Keratinocyte (primary cell): ENCODE results near the gene AGAP1. TPM values are rescaled to one million over a fixed set of nuclear protein-coding genes. Genes with fewer than 3 reads are reported as not detected.

Experiments used
- DNase-seq: peaks from one replicate; pipeline ENCODE4 v3.0.0-alpha.2; 2011; ENCODE audit warnings: low read depth, missing footprints, low spot score
- FAIRE-seq: peaks from 2 replicates; lab custom pipeline; 2011; peaks lifted over from hg19 to GRCh38; lab: Jason Lieb, UNC
- H2AFZ ChIP-seq: 2 replicates; pipeline ENCODE4 v1.6.0; 2012; ENCODE audit warnings: low read length, control low read depth, inconsistent platforms; ENCODE audit not compliant: control insufficient read depth
- H3K27ac ChIP-seq: 2 replicates; pipeline ENCODE4 v1.5.1; 2011; ENCODE audit warnings: low read length; ENCODE audit not compliant: control insufficient read depth, insufficient read depth
- H3K27me3 ChIP-seq: 3 replicates; pipeline ENCODE4 v1.6.0; 2011; ENCODE audit warnings: low read length; ENCODE audit not compliant: control insufficient read depth, insufficient read depth; ENCODE audit errors: extremely low read depth
- H3K36me3 ChIP-seq, 2 experiments: 2 replicates in 1 of 2; 3 replicates in 1 of 2; pipeline ENCODE4 v1.5.1; 2011; ENCODE audit warnings: low read length in 2 of 2, mild to moderate bottlenecking in 1 of 2; ENCODE audit not compliant: control insufficient read depth in 2 of 2, insufficient read depth in 2 of 2; ENCODE audit errors: extremely low read depth in 1 of 2
- H3K4me1 ChIP-seq: 3 replicates; pipeline ENCODE4 v1.5.1; 2011; ENCODE audit warnings: low read length; ENCODE audit not compliant: control insufficient read depth, insufficient read depth; ENCODE audit errors: extremely low read depth
- H3K4me2 ChIP-seq: 3 replicates; pipeline ENCODE4 v1.6.0; 2011; ENCODE audit warnings: low read depth, low read length; ENCODE audit not compliant: control insufficient read depth, insufficient read depth; ENCODE audit errors: extremely low read depth
- H3K4me3 ChIP-seq, 3 experiments: fragments of 200-600 bp in 1 of 3; sonication (generic) in 1 of 3; 2 replicates in 2 of 3; 3 replicates in 1 of 3; pipeline ENCODE4 v1.5.1; 2011 to 2016; ENCODE audit warnings: low read length in 3 of 3, mild to moderate bottlenecking in 3 of 3, control low read depth in 2 of 3, inconsistent platforms in 1 of 3, low read depth in 1 of 3, mixed read lengths in 1 of 3, mixed run types in 1 of 3, moderate library complexity in 1 of 3; ENCODE audit not compliant: control insufficient read depth in 2 of 3, insufficient read depth in 2 of 3; ENCODE audit errors: extremely low read depth in 1 of 3
- H3K79me2 ChIP-seq: 2 replicates; pipeline ENCODE4 v1.6.0; 2012; ENCODE audit warnings: low read length; ENCODE audit not compliant: control insufficient read depth, insufficient read depth
- H3K9ac ChIP-seq: 3 replicates; pipeline ENCODE4 v1.6.0; 2011; ENCODE audit warnings: low read length; ENCODE audit not compliant: control insufficient read depth, insufficient read depth; ENCODE audit errors: extremely low read depth
- H3K9me1 ChIP-seq: 3 replicates; pipeline ENCODE4 v1.6.0; 2011; ENCODE audit warnings: low read length; ENCODE audit not compliant: control insufficient read depth, insufficient read depth; ENCODE audit errors: extremely low read depth
- H3K9me3 ChIP-seq: 2 replicates; pipeline ENCODE4 v1.5.1; 2012; ENCODE audit warnings: low read depth, low read length; ENCODE audit not compliant: control insufficient read depth
- H4K20me1 ChIP-seq: 3 replicates; pipeline ENCODE4 v1.6.0; 2011; ENCODE audit warnings: low read length; ENCODE audit not compliant: control insufficient read depth, insufficient read depth; ENCODE audit errors: extremely low read depth
- EZH2 ChIP-seq: IDR thresholded peaks from one replicate; pipeline ENCODE4 v1.6.1; 2012; ENCODE audit warnings: inconsistent platforms, mild to moderate bottlenecking, low read length, moderate library complexity
- dilution Hi-C: fragments of 300-500 bp; cut with MboI; formaldehyde crosslinking; loops from one replicate; pipeline ENCODE4 v1.7.0; 2020; ENCODE audit warnings: low sequenced_read_pairs; ENCODE audit not compliant: extremely low pct_ligation_motif_present
- polyA plus RNA-seq, 5 experiments: library from polyadenylated mRNA; depleted of rRNA in 3 of 5; stranded (reverse) in 3 of 5; stranded (forward) in 1 of 5; unstranded in 1 of 5; fragments of >200 nt; gene quantifications; 1 replicate in 1 of 5; 2 replicates in 3 of 5; 3 replicates in 1 of 5; pipeline versions ENCODE4 v1.2.1 to v1.2.3, GENCODE V29; 2011 to 2012; ENCODE audit warnings: missing spikeins in 2 of 5, low read depth in 1 of 5, low replicate concordance in 1 of 5
- TF ChIP-seq, protein P1 (sequence below), 3 experiments: IDR thresholded peaks in 1 of 3; conservative IDR thresholded peaks in 1 of 3; optimal IDR thresholded peaks in 1 of 3; 2 replicates in 2 of 3; 3 replicates in 1 of 3; pipeline versions ENCODE3 to v1.5.1; 2011; ENCODE audit warnings: low read length in 3 of 3, mild to moderate bottlenecking in 3 of 3, moderate library complexity in 2 of 3, control low read depth in 1 of 3, inconsistent platforms in 1 of 3; ENCODE audit not compliant: insufficient read depth in 2 of 3; ENCODE audit errors: extremely low read depth in 1 of 3

Gene AGAP1
- polyA plus RNA-seq, 1 donor (not counting 4 experiments of a cell fraction or from before 2014, with no cell fraction given), result 12.6 TPM

DNA sequence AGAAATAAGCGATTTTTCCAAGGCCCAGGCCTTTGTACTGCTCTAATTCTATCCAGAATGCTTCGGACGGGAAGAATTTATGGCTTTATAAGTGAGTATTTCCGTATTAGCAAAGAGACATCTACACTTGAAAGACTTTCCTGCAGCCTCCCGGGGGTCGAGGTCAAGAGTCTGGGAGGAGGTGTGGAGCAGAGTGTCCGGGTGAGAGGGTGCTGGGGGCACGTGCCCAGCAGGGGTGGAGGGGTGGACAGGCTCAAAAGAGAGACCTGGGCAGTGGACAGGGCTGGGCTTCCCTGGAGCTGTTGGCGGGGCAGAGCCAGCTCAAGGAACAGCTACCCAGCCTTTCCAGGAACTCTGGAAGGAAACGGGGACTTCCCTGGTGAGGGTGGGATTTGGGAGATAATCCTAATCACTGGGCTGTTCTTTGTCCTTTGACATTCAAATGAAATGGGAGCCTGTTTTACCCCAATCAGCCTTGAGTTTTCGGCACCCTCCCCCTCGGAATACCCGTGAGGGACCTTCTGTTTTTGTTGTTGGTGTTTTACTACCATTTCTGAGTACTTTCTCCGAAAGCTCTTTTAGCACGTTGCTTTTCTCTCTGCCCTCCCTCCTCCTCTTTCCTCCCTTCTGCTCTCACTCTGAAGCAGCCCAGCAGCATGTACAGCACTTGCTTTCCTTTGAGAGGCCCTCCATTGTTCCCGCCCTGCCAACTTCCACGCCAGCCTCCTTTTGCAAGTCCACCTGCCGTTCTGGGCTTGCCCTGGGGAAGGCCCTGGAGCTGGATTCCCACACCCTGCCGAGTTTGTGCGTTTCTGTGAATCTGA lies 164.7 kb downstream of the AGAP1 start:
- no peaks in the 10 kb centered on the region for H3K9me1 ChIP-seq
- FAIRE-seq, result no peak
- no peak overlapping the region for H2AFZ ChIP-seq
- no peaks in the 10 kb centered on the region for H3K9me3 ChIP-seq
- DNase-seq, result no peak
- no peak overlapping the region for H3K27ac ChIP-seq
- H3K4me3 ChIP-seq, result no peak overlapping the region
- peaks cover 3% of the 10 kb centered on the region for H3K79me2 ChIP-seq
- no peaks in the 10 kb centered on the region for H3K27me3 ChIP-seq
- dilution Hi-C loops, result no loop called here
- TF ChIP-seq, protein P1, sequence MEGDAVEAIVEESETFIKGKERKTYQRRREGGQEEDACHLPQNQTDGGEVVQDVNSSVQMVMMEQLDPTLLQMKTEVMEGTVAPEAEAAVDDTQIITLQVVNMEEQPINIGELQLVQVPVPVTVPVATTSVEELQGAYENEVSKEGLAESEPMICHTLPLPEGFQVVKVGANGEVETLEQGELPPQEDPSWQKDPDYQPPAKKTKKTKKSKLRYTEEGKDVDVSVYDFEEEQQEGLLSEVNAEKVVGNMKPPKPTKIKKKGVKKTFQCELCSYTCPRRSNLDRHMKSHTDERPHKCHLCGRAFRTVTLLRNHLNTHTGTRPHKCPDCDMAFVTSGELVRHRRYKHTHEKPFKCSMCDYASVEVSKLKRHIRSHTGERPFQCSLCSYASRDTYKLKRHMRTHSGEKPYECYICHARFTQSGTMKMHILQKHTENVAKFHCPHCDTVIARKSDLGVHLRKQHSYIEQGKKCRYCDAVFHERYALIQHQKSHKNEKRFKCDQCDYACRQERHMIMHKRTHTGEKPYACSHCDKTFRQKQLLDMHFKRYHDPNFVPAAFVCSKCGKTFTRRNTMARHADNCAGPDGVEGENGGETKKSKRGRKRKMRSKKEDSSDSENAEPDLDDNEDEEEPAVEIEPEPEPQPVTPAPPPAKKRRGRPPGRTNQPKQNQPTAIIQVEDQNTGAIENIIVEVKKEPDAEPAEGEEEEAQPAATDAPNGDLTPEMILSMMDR (optimal IDR thresholded peaks at IDR 0.05 in 1 of 3, IDR thresholded peaks at IDR 0.05 in 1 of 3, conservative IDR thresholded peaks at IDR 0.05 in 1 of 3; ENCODE audit: extremely low read depth in 1 of 3, insufficient read depth in 2 of 3, low read length in 3 of 3), result no peak
- no peak for TF ChIP-seq EZH2
- no peaks in the 10 kb centered on the region for H3K4me1 ChIP-seq
- no peaks in the 10 kb centered on the region for H3K36me3 ChIP-seq
- H4K20me1 ChIP-seq, result peaks cover 11% of the 10 kb centered on the region
- no peak overlapping the region for H3K9ac ChIP-seq
- no peak overlapping the region for H3K4me2 ChIP-seq

DNA sequence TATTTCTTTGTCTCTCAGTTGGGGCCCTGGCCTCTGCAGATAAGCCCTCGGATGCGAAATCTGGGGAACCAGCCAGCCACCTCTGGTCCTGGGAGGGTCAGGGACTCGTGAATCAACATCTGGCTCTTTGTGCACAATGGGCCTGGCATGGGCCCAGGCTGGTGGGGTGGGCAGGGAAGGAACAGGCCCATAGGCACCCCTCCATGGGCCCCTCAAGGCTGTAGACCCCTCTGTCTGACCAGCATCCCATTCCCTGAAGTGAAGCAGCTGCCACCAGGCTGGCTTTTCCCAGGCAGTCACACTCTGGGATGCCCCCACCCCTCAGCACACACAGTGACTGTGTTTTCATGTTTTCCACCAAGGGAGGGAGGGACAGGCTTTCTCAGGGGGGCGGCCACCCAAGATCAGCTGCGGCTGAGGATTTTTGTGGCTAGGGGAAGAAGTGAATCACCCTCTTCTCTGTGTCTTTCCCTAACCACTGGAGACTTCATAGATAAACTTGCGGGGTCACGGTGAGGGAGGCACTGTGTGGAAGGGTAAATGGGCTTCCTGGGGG lies 166.0 kb downstream of the AGAP1 start:
- H3K27ac ChIP-seq, result no peak overlapping the region
- no peaks in the 10 kb centered on the region for H3K36me3 ChIP-seq
- H3K9me3 ChIP-seq, result no peaks in the 10 kb centered on the region
- H3K4me3 ChIP-seq, result no peak overlapping the region
- H3K9me1 ChIP-seq, result no peaks in the 10 kb centered on the region
- no peak overlapping the region for H3K4me2 ChIP-seq
- H3K4me1 ChIP-seq, result no peaks in the 10 kb centered on the region
- no peak overlapping the region for H2AFZ ChIP-seq
- peaks cover 8% of the 10 kb centered on the region for H4K20me1 ChIP-seq
- no peak for DNase-seq
- TF ChIP-seq EZH2, result no peak
- TF ChIP-seq, protein P1 (optimal IDR thresholded peaks at IDR 0.05 in 1 of 3, IDR thresholded peaks at IDR 0.05 in 1 of 3, conservative IDR thresholded peaks at IDR 0.05 in 1 of 3; ENCODE audit: extremely low read depth in 1 of 3, insufficient read depth in 2 of 3, low read length in 3 of 3), result no peak
- no peaks in the 10 kb centered on the region for H3K27me3 ChIP-seq
- no peak for FAIRE-seq
- no peak overlapping the region for H3K9ac ChIP-seq
- peaks cover 5% of the 10 kb centered on the region for H3K79me2 ChIP-seq
- dilution Hi-C loops, result no loop called here
